HG03575 (cell line): ENCODE data around the gene SESN1.

Experiments used
- ATAC-seq: cut with Tn5 transposase; IDR thresholded peaks from one replicate; pipeline ENCODE4 v1.9.1; 2021; ENCODE audit not compliant: unreplicated experiment, insufficient number of reproducible peaks, low FRiP score; ENCODE audit errors: extremely low read depth

SESN1 gene

GRCh38 chr6:109071125-109071917 is 23.3 kb downstream of the SESN1 start:
- no peak for ATAC-seq

GRCh38 chr6:109069746-109070145 is 24.9 kb downstream of the SESN1 start:
- ATAC-seq: no peak

GRCh38 chr6:109062767-109063352 is 31.8 kb downstream of the SESN1 start:
- no peak for ATAC-seq

- no peak for ATAC-seq
Measured at GRCh38 chr6:109062216-109062615, 32.4 kb downstream of the SESN1 start.

- no peak for ATAC-seq
Measured at GRCh38 chr6:109060571-109060970, 34.1 kb downstream of the SESN1 start.

GRCh38 chr6:109059571-109060021 is 35.0 kb downstream of the SESN1 start:
- no peak for ATAC-seq

- no peak for ATAC-seq
Measured at GRCh38 chr6:109059153-109059552, 35.5 kb downstream of the SESN1 start.

GRCh38 chr6:109058620-109059019 is 36.0 kb downstream of the SESN1 start:
- ATAC-seq: no peak

GRCh38 chr6:109056661-109057060 is 38.0 kb downstream of the SESN1 start:
- no peak for ATAC-seq

- no peak for ATAC-seq
Measured at GRCh38 chr6:109055771-109056235, 38.8 kb downstream of the SESN1 start.

GRCh38 chr6:109053336-109053735 is 41.3 kb downstream of the SESN1 start:
- no peak for ATAC-seq

- no peak for ATAC-seq
Measured at GRCh38 chr6:109052852-109053251, 41.8 kb downstream of the SESN1 start.

GRCh38 chr6:109052018-109052651 is 42.5 kb downstream of the SESN1 start:
- ATAC-seq: no peak

- no peak for ATAC-seq
Measured at GRCh38 chr6:109051301-109052017, 43.2 kb downstream of the SESN1 start.

- no peak for ATAC-seq
Measured at GRCh38 chr6:109050447-109051102, 44.1 kb downstream of the SESN1 start.

GRCh38 chr6:109050012-109050411 is 44.6 kb downstream of the SESN1 start:
- ATAC-seq: no peak

GRCh38 chr6:109048670-109049415 is 45.8 kb downstream of the SESN1 start:
- no peak for ATAC-seq

- no peak for ATAC-seq
Measured at GRCh38 chr6:109048176-109048575, 46.5 kb downstream of the SESN1 start.
